Endothelial cell of umbilical vein (primary cell): ENCODE results near the gene SH3PXD2B. TPM values are rescaled to one million over a fixed set of nuclear protein-coding genes. Genes with fewer than 3 reads are reported as not detected.

ENCODE experiments used
- BruUV-seq: library from RNA; stranded (reverse); fragments of 400-500 nt; replicated peaks from 2 replicates; lab custom pipeline; 2021; lab: Mats Ljungman, UMichigan
- CTCF ChIA-PET: fragments of 300-600, 350-600 bp; sonication (Branson Sonifier 250); formaldehyde crosslinking; loops from one replicate; lab custom pipeline; 2021; ENCODE audit warnings: antibody characterized with exemption, inconsistent platforms; lab: Charles Lee
- POLR2A ChIA-PET: fragments of 300-600, 350-600 bp; sonication (Branson Sonifier 250); formaldehyde crosslinking; loops from one replicate; lab custom pipeline; 2021; ENCODE audit warnings: antibody characterized with exemption, inconsistent platforms; lab: Charles Lee
- DNase-seq: peaks from one replicate; pipeline ENCODE4 v3.0.0-alpha.2; 2011; ENCODE audit warnings: low read depth, low spot score
- FAIRE-seq: peaks from 2 replicates; lab custom pipeline; 2011; peaks lifted over from hg19 to GRCh38; lab: Jason Lieb, UNC
- H2AFZ ChIP-seq: 2 replicates; pipeline ENCODE4 v1.6.0; 2012; ENCODE audit warnings: low read depth, low read length, control low read depth, inconsistent platforms
- H3K27ac ChIP-seq: 2 replicates; pipeline ENCODE4 v1.5.1; 2011; ENCODE audit warnings: low read depth, mild to moderate bottlenecking, control low read depth, low read length, moderate library complexity; ENCODE audit not compliant: insufficient read depth
- H3K27me3 ChIP-seq, 2 experiments: 2 replicates each; pipeline versions ENCODE4 v1.6.0 to v1.6.1; 2011; ENCODE audit warnings: low read length in 2 of 2, mixed read lengths in 1 of 2; ENCODE audit not compliant: control insufficient read depth in 2 of 2, insufficient read depth in 2 of 2
- H3K36me3 ChIP-seq, 2 experiments: 2 replicates in 1 of 2; 3 replicates in 1 of 2; pipeline ENCODE4 v1.5.1; 2011; ENCODE audit warnings: low read length in 2 of 2, mild to moderate bottlenecking in 1 of 2, moderate library complexity in 1 of 2; ENCODE audit not compliant: control insufficient read depth in 2 of 2, insufficient read depth in 2 of 2; ENCODE audit errors: extremely low read depth in 1 of 2
- H3K4me1 ChIP-seq: 3 replicates; pipeline ENCODE4 v1.5.1; 2011; ENCODE audit warnings: mild to moderate bottlenecking, low read length; ENCODE audit not compliant: control insufficient read depth, insufficient read depth; ENCODE audit errors: extremely low read depth
- H3K4me2 ChIP-seq: 2 replicates; pipeline ENCODE4 v1.6.1; 2011; ENCODE audit warnings: low read length, control low read depth, mixed read lengths; ENCODE audit not compliant: insufficient read depth
- H3K4me3 ChIP-seq, 3 experiments: fragments of 200-600 bp in 1 of 3; sonication (generic), shearing (Covaris generic) in 1 of 3; replicated peaks in 1 of 3; 2 replicates each; pipeline ENCODE4 v1.5.1; 2011 to 2016; ENCODE audit warnings: control low read depth in 3 of 3, low read length in 3 of 3, mild to moderate bottlenecking in 2 of 3, inconsistent platforms in 1 of 3, low read depth in 1 of 3, moderate library complexity in 1 of 3; ENCODE audit not compliant: insufficient read depth in 1 of 3
- H3K79me2 ChIP-seq: 2 replicates; pipeline ENCODE4 v1.6.0; 2012; ENCODE audit warnings: low read length, inconsistent platforms; ENCODE audit not compliant: control insufficient read depth, insufficient read depth
- H3K9ac ChIP-seq: replicated peaks from 2 replicates; pipeline ENCODE3; 2011; ENCODE audit warnings: low read length, control low read depth; ENCODE audit not compliant: insufficient read depth; ENCODE audit errors: extremely low read depth
- H3K9me1 ChIP-seq: replicated peaks from 3 replicates; pipeline ENCODE4 v1.6.0; 2011; ENCODE audit warnings: mild to moderate bottlenecking, low read length; ENCODE audit not compliant: control insufficient read depth, insufficient read depth; ENCODE audit errors: extremely low read depth
- H3K9me3 ChIP-seq: replicated peaks from 2 replicates; pipeline ENCODE4 v1.5.1; 2012; ENCODE audit warnings: low read length, inconsistent platforms; ENCODE audit not compliant: control insufficient read depth, insufficient read depth
- H4K20me1 ChIP-seq: replicated peaks from 2 replicates; pipeline ENCODE3; 2011; ENCODE audit warnings: mild to moderate bottlenecking, low read length; ENCODE audit not compliant: control insufficient read depth, insufficient read depth; ENCODE audit errors: extremely low read depth
- EZH2 ChIP-seq: IDR thresholded peaks from 2 replicates; pipeline ENCODE4 v1.6.1; 2012; ENCODE audit warnings: borderline replicate concordance, low read depth, mild to moderate bottlenecking, moderate library complexity, low read length, inconsistent platforms; ENCODE audit not compliant: severe bottlenecking
- FOS ChIP-seq: IDR thresholded peaks from 2 replicates; pipeline ENCODE4 v1.6.1; 2011; ENCODE audit warnings: mild to moderate bottlenecking, low read length, moderate library complexity, borderline replicate concordance; ENCODE audit not compliant: insufficient read depth
- GATA2 ChIP-seq: IDR thresholded peaks from 2 replicates; pipeline ENCODE4 v1.7.0; 2011; ENCODE audit warnings: low read depth, mild to moderate bottlenecking, moderate library complexity, mixed read lengths, low read length; ENCODE audit not compliant: insufficient read length, insufficient read depth
- JUN ChIP-seq: IDR thresholded peaks from 2 replicates; pipeline ENCODE4 v1.6.1; 2011; ENCODE audit warnings: borderline replicate concordance, low read depth; ENCODE audit not compliant: insufficient read length, insufficient read depth
- MYC ChIP-seq: IDR thresholded peaks from one replicate; pipeline ENCODE4 v1.6.1; 2011; ENCODE audit warnings: mild to moderate bottlenecking, low read depth, low read length
- POLR2A ChIP-seq: IDR thresholded peaks from 2 replicates; pipeline ENCODE4 v1.6.1; 2012; ENCODE audit warnings: low read depth, mild to moderate bottlenecking, control low read depth, low read length
- POLR2AphosphoS5 ChIP-seq: IDR thresholded peaks from 2 replicates; pipeline ENCODE4 v1.6.1; 2012; ENCODE audit warnings: low read depth, mild to moderate bottlenecking, control low read depth, low read length, moderate library complexity; ENCODE audit not compliant: insufficient read depth
- dilution Hi-C: fragments of 300-500 bp; cut with MboI; formaldehyde crosslinking; loops from one replicate; pipeline ENCODE4 v1.15.0; 2019; ENCODE audit warnings: low sequenced_read_pairs; ENCODE audit not compliant: extremely low pct_ligation_motif_present
- intact Hi-C: fragments of 100-400 bp; cut with micrococcal nuclease; formaldehyde crosslinking; loops from one replicate; pipeline ENCODE4 v1.10.0; 2022
- polyA plus RNA-seq, 4 experiments: library from polyadenylated mRNA; depleted of rRNA in 3 of 4; stranded (reverse) in 3 of 4; unstranded in 1 of 4; fragments of >200 nt; gene quantifications; 2 replicates each; pipeline versions ENCODE4 v1.2.1 to v1.2.3, GENCODE V29; 2011 to 2012; ENCODE audit warnings: missing spikeins in 1 of 4
- total RNA-seq: library from RNA; stranded (reverse); gene quantifications from 2 replicates; pipeline ENCODE4 v1.2.3, GENCODE V29; 2021
- TF ChIP-seq, protein P1 (sequence below): IDR thresholded peaks from 2 replicates; pipeline ENCODE4 v1.6.1; 2011; ENCODE audit not compliant: insufficient read depth, insufficient read length
- TF ChIP-seq, protein P2 (sequence below), 2 donors: IDR thresholded peaks; 1 replicate in 1 of 2; 2 replicates in 1 of 2; pipeline ENCODE4 v1.5.1; 2011; ENCODE audit warnings: low read length in 2 of 2, mild to moderate bottlenecking in 2 of 2, moderate library complexity in 2 of 2, control low read depth in 1 of 2, inconsistent platforms in 1 of 2, low read depth in 1 of 2; ENCODE audit not compliant: insufficient read depth in 1 of 2; ENCODE audit errors: extremely low read depth in 1 of 2

The SH3PXD2B gene
- total and polyA plus RNA-seq, 2 donors (not counting 3 experiments of a cell fraction or from before 2014, with no cell fraction given): 23.5 to 66.3 TPM

- H3K9me1 ChIP-seq: no peaks in the 10 kb centered on the region
- peak overlapping the region; percentile 92 for H3K4me2 ChIP-seq
- H3K9ac ChIP-seq: peak overlapping the region; percentile 75
- intact Hi-C loops: loop anchor here (1.0 to 5.0 kb wide), 6 partner anchors 96 to 867 kb away; partner anchors contain the start of genes FBXW11, FGF18, SH3PXD2B and STK10
- ChIA-PET CTCF (interaction anchor here (1.3 to 2.8 kb wide), 9 partner anchors 9 to 865 kb away, joined by 4 to 25 read pairs (median 8); partner anchors contain the start of gene STK10), POLR2A (interaction anchor here (1.6 kb wide), 1 partner anchor 9 kb away, joined by 7 read pairs; no protein-coding TSS in a partner anchor)
- peak overlapping the region; percentile 99 for H2AFZ ChIP-seq
- H3K79me2 ChIP-seq: peaks cover 43% of the 10 kb centered on the region
- BruUV-seq: no TSS peak
- no peaks in the 10 kb centered on the region for H3K36me3 ChIP-seq
- no peaks in the 10 kb centered on the region for H3K27me3 ChIP-seq
- peak; percentile 43 for FAIRE-seq
- TF ChIP-seq POLR2AphosphoS5 (peak; percentile 5), GATA2 (no peak), FOS (no peak), EZH2 (no peak), JUN (no peak), POLR2A (peak; percentile 55), MYC (no peak)
- TF ChIP-seq, protein P1, sequence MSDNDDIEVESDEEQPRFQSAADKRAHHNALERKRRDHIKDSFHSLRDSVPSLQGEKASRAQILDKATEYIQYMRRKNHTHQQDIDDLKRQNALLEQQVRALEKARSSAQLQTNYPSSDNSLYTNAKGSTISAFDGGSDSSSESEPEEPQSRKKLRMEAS: no peak
- TF ChIP-seq, protein P2, sequence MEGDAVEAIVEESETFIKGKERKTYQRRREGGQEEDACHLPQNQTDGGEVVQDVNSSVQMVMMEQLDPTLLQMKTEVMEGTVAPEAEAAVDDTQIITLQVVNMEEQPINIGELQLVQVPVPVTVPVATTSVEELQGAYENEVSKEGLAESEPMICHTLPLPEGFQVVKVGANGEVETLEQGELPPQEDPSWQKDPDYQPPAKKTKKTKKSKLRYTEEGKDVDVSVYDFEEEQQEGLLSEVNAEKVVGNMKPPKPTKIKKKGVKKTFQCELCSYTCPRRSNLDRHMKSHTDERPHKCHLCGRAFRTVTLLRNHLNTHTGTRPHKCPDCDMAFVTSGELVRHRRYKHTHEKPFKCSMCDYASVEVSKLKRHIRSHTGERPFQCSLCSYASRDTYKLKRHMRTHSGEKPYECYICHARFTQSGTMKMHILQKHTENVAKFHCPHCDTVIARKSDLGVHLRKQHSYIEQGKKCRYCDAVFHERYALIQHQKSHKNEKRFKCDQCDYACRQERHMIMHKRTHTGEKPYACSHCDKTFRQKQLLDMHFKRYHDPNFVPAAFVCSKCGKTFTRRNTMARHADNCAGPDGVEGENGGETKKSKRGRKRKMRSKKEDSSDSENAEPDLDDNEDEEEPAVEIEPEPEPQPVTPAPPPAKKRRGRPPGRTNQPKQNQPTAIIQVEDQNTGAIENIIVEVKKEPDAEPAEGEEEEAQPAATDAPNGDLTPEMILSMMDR (IDR thresholded peaks at IDR 0.05; ENCODE audit: extremely low read depth in 1 of 2, insufficient read depth in 1 of 2, low read depth in 1 of 2, low read length in 2 of 2): no peak
- peak; percentile 71 for DNase-seq
- peaks cover 21% of the 10 kb centered on the region for H3K4me1 ChIP-seq
- no peaks in the 10 kb centered on the region for H4K20me1 ChIP-seq
- dilution Hi-C loops: no loop called here
- H3K4me3 ChIP-seq: peak overlapping the region; percentile 68 to 93 (median 92)
- H3K27ac ChIP-seq: peak overlapping the region; percentile 82
- H3K9me3 ChIP-seq: no peaks in the 10 kb centered on the region
Observed at GRCh38 chr5:172283862-172284610, 170.3 kb downstream of the SH3PXD2B start.
